A673 (cell line): ENCODE measurements around the gene SLC43A3.
"Not testable (repeated sequence)": the region's sequence is repeated elsewhere in the genome, so short reads cannot be mapped to it uniquely, and the experiment has no call there.

ENCODE experiments used
- CTCF ChIP-seq: fragments of 300-800, 200-600 bp; sonication (generic); conservative IDR thresholded peaks from 2 replicates; pipeline ENCODE4 v1.5.1; 2017; ENCODE audit warnings: low read depth, mild to moderate bottlenecking, antibody characterized with exemption, low read length, moderate library complexity, mixed read lengths
- EZH2 ChIP-seq: fragments of 200-600 bp; sonication (generic); IDR thresholded peaks from 2 replicates; pipeline ENCODE4 v1.6.1; 2017; ENCODE audit warnings: borderline replicate concordance, low read depth, mild to moderate bottlenecking, mixed read lengths, antibody characterized with exemption, low read length; ENCODE audit not compliant: poor library complexity, severe bottlenecking

GRCh38 chr11:57361420-57361819 lies 65.5 kb downstream of the SLC43A3 start:
- not testable (repeated sequence) for TF ChIP-seq CTCF, EZH2
